ENCODE data around the gene GPR84. TPM values are rescaled to one million over a fixed set of nuclear protein-coding genes. Genes with fewer than 3 reads are reported as not detected.

The GPR84 gene
- total RNA-seq, 1 donor from 2014 or later: not detected

DNA sequence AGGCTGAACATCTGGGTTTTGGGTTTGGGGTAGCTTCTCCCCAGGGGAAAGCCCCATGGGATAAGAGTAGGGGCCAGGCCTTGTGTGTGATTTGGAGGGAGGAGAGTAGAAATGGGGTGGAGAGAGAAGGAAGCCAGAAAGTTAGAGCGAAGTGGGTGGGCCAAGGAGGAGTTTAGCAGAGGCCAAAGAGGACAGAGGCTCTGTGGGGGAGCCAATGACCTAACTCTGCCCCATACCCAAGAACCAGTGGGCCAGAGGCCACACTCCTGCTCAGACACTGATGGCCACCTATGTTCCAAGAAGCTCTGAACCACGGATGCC lies 10.9 kb upstream of the GPR84 start:
- no peaks in the 10 kb centered on the region for H3K36me3 ChIP-seq (ENCODE audit: control insufficient read depth, insufficient read depth, low read length)
- no peak for TF ChIP-seq CTCF (IDR thresholded peaks at IDR 0.05; ENCODE audit: insufficient read depth, low read length, poor library complexity, severe bottlenecking)
- no peak overlapping the region for H3K4me3 ChIP-seq (ENCODE audit: low read depth, low read length)
- no peak for DNase-seq (ENCODE audit: low read depth)
- H3K27me3 ChIP-seq (ENCODE audit: control insufficient read depth, insufficient read depth, low read length): no peaks in the 10 kb centered on the region

- no peaks in the 10 kb centered on the region for H3K36me3 ChIP-seq (ENCODE audit: control insufficient read depth, insufficient read depth, low read length)
- no peak overlapping the region for H3K4me3 ChIP-seq (ENCODE audit: low read depth, low read length)
- no peak for DNase-seq (ENCODE audit: low read depth)
- H3K27me3 ChIP-seq (ENCODE audit: control insufficient read depth, insufficient read depth, low read length): no peaks in the 10 kb centered on the region
- TF ChIP-seq CTCF (IDR thresholded peaks at IDR 0.05; ENCODE audit: insufficient read depth, low read length, poor library complexity, severe bottlenecking): no peak
Measured at GRCh38 chr12:54374562-54375258, 10.4 kb upstream of the GPR84 start.

DNA sequence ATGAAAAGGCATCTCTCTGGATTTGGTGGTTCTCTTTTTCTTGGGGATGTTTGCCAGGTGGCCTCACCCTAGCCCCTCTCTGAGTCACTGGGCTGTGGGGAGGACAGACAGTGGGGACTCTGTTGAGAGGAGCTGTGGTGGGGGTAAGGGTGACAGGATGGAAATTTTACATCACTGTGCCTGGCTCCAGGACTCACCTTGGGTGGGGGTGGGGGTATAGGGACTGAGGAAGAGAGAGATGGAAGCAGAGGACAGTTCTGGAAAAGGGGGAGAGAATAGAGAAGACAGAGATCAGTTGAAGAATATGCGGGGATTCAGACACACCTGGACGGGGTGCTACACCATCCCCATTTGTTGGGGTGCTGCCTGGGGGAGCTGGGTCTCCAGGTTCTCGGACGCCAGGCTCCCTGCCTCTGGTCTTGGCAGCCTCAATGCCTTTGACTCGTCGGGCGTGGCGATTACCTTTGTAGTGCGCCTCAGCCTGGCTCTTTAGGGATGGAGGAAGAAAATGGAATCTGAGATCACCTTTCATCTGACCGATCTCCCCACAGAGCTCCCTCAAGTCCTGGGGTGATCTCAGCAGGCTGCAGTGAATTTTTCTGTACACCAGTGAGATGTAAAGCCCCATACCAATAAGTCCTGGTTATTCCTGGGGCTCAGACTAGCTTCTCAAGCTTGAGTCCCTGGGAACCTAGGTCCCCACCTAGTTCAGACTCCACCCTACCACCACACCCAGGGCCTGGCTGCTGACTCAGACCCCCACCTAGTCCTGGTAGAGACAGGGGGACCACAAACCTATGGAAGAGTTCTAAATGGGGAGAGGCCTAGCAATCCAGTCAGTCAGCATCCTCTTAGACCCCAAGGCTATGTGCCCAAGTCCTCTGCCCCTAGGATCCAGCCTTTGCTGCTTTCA lies 9.6 kb upstream of the GPR84 start:
- DNase-seq (ENCODE audit: low read depth): no peak
- no peak for TF ChIP-seq CTCF (IDR thresholded peaks at IDR 0.05; ENCODE audit: insufficient read depth, low read length, poor library complexity, severe bottlenecking)
- no peaks in the 10 kb centered on the region for H3K27me3 ChIP-seq (ENCODE audit: control insufficient read depth, insufficient read depth, low read length)
- H3K36me3 ChIP-seq (ENCODE audit: control insufficient read depth, insufficient read depth, low read length): no peaks in the 10 kb centered on the region
- no peak overlapping the region for H3K4me3 ChIP-seq (ENCODE audit: low read depth, low read length)

- DNase-seq (ENCODE audit: low read depth): no peak
- H3K36me3 ChIP-seq (ENCODE audit: control insufficient read depth, insufficient read depth, low read length): no peaks in the 10 kb centered on the region
- H3K27me3 ChIP-seq (ENCODE audit: control insufficient read depth, insufficient read depth, low read length): no peaks in the 10 kb centered on the region
- no peak for TF ChIP-seq CTCF (IDR thresholded peaks at IDR 0.05; ENCODE audit: insufficient read depth, low read length, poor library complexity, severe bottlenecking)
- no peak overlapping the region for H3K4me3 ChIP-seq (ENCODE audit: low read depth, low read length)
Measured at GRCh38 chr12:54372113-54372806, 8.0 kb upstream of the GPR84 start.

- H3K27me3 ChIP-seq (ENCODE audit: control insufficient read depth, insufficient read depth, low read length): no peaks in the 10 kb centered on the region
- H3K36me3 ChIP-seq (ENCODE audit: control insufficient read depth, insufficient read depth, low read length): no peaks in the 10 kb centered on the region
- TF ChIP-seq CTCF (IDR thresholded peaks at IDR 0.05; ENCODE audit: insufficient read depth, low read length, poor library complexity, severe bottlenecking): no peak
- DNase-seq (ENCODE audit: low read depth): no peak
- no peak overlapping the region for H3K4me3 ChIP-seq (ENCODE audit: low read depth, low read length)
Measured at GRCh38 chr12:54371328-54372112, 7.2 kb upstream of the GPR84 start.

All from kidney epithelial cell (primary cell).